ENCODE data around the gene ADCY6.

Gene ADCY6

DNA sequence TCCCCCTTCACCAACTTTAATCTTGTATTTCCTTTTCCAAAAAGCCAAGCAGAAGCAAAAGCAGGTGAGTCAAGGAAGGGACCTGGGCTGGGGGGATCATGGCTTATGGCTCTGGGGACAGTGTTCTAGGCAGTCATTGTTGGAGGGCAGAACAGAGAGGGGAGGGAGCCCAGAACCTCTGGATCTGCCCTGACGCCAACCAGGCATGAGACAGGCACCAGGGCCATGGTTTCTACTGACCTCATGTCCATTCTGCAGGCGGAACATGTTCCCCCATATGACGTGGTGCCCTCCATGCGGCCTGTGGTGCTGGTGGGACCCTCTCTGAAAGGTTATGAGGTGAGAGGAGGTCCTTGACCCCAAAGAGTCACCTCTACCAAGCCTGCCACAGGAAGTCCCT is 36.0 kb upstream of the ADCY6 start:
- 93 to 97% methylated on average over 4 of the region's 4 CpGs for WGBS, 2 experiments
- H3K27ac ChIP-seq (ENCODE audit: insufficient read depth, low read depth, low read length, poor library complexity, severe bottlenecking): no peak overlapping the region
- peaks cover 31% of the 10 kb centered on the region for H3K36me3 ChIP-seq (ENCODE audit: control insufficient read depth, insufficient read depth, low read length)
- no peaks in the 10 kb centered on the region for H3K9me3 ChIP-seq (ENCODE audit: control insufficient read depth, low read length)
- H3K4me3 ChIP-seq (ENCODE audit: insufficient read depth, low read depth, low read length): no peak overlapping the region
- no peaks in the 10 kb centered on the region for H3K27me3 ChIP-seq (ENCODE audit: control insufficient read depth, insufficient read depth, low read length, poor library complexity, severe bottlenecking)
- peaks cover 8% of the 10 kb centered on the region for H3K4me1 ChIP-seq (ENCODE audit: control insufficient read depth, insufficient read depth, low read length)

- Histone ChIP-seq H3K4me3 (ENCODE audit: insufficient read depth, low read depth, low read length) (no peak overlapping the region), H3K9me3 (ENCODE audit: control insufficient read depth, low read length) (no peaks in the 10 kb centered on the region), H3K27ac (ENCODE audit: insufficient read depth, low read depth, low read length, poor library complexity, severe bottlenecking) (no peak overlapping the region), H3K36me3 (ENCODE audit: control insufficient read depth, insufficient read depth, low read length) (peaks cover 28% of the 10 kb centered on the region), H3K4me1 (ENCODE audit: control insufficient read depth, insufficient read depth, low read length) (peaks cover 16% of the 10 kb centered on the region), H3K27me3 (ENCODE audit: control insufficient read depth, insufficient read depth, low read length, poor library complexity, severe bottlenecking) (no peaks in the 10 kb centered on the region)
- WGBS, 2 experiments: 85 to 86% methylated on average over 12 of the region's 12 CpGs
Measured at GRCh38 chr12:48824112-48824511, 35.2 kb upstream of the ADCY6 start.

DNA sequence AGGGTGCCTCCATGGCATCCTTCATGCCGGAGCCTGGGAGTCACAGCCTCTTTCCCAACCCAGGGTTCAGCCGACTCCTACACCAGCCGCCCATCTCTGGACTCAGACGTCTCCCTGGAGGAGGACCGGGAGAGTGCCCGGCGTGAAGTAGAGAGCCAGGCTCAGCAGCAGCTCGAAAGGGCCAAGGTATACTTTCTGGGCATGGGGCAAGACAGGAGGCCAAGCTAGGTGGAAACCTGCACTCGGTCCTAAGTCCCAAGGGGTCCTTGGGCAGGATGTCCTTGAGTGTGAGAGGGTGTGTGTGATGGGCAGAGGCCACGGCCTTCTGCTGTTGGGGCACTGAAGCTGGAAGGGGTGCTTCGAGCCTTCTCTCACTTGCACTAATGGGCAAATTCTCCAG is 34.4 kb upstream of the ADCY6 start:
- WGBS, 2 experiments: 92 to 95% methylated on average over 11 of the region's 11 CpGs

GRCh38 chr12:48822711-48823110 is 33.8 kb upstream of the ADCY6 start:
- Histone ChIP-seq H3K4me1 (ENCODE audit: control insufficient read depth, insufficient read depth, low read length) (peaks cover 16% of the 10 kb centered on the region), H3K27ac (ENCODE audit: insufficient read depth, low read depth, low read length, poor library complexity, severe bottlenecking) (no peak overlapping the region), H3K36me3 (ENCODE audit: control insufficient read depth, insufficient read depth, low read length) (peaks cover 21% of the 10 kb centered on the region), H3K27me3 (ENCODE audit: control insufficient read depth, insufficient read depth, low read length, poor library complexity, severe bottlenecking) (peaks cover 4% of the 10 kb centered on the region), H3K4me3 (ENCODE audit: insufficient read depth, low read depth, low read length) (no peak overlapping the region), H3K9me3 (ENCODE audit: control insufficient read depth, low read length) (no peaks in the 10 kb centered on the region)
- 98 to 100% methylated on average over 1 to 2 of the region's 2 CpGs for WGBS, 2 experiments

More for the DNA sequence above, 34.4 kb upstream of the ADCY6 start:
- Histone ChIP-seq H3K9me3 (ENCODE audit: control insufficient read depth, low read length) (no peaks in the 10 kb centered on the region), H3K36me3 (ENCODE audit: control insufficient read depth, insufficient read depth, low read length) (peaks cover 27% of the 10 kb centered on the region), H3K27ac (ENCODE audit: insufficient read depth, low read depth, low read length, poor library complexity, severe bottlenecking) (no peak overlapping the region), H3K4me1 (ENCODE audit: control insufficient read depth, insufficient read depth, low read length) (peaks cover 16% of the 10 kb centered on the region), H3K27me3 (ENCODE audit: control insufficient read depth, insufficient read depth, low read length, poor library complexity, severe bottlenecking) (no peaks in the 10 kb centered on the region), H3K4me3 (ENCODE audit: insufficient read depth, low read depth, low read length) (no peak overlapping the region)

DNA sequence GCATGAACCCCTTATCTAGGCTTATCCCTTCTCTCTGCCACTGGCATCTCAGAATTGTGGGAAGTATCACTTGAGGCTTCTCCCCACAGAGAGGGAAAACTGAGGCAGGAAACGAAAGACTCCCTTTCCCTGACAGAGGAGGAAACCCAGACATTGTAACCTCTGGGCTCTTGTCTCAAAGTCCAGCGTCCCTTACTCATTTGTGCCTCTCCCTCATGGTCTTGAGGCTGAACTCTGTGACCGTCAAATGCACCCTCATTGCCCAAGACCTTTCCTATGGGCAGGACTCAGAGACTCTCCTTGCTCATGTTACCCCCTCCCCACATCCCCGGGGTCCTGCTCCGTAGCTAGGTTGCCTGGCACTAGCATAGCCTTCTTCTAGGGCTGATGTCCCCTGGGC is 33.2 kb upstream of the ADCY6 start:
- Histone ChIP-seq H3K9me3 (ENCODE audit: control insufficient read depth, low read length) (no peaks in the 10 kb centered on the region), H3K4me3 (ENCODE audit: insufficient read depth, low read depth, low read length) (no peak overlapping the region), H3K4me1 (ENCODE audit: control insufficient read depth, insufficient read depth, low read length) (peaks cover 16% of the 10 kb centered on the region), H3K27me3 (ENCODE audit: control insufficient read depth, insufficient read depth, low read length, poor library complexity, severe bottlenecking) (peaks cover 10% of the 10 kb centered on the region), H3K27ac (ENCODE audit: insufficient read depth, low read depth, low read length, poor library complexity, severe bottlenecking) (no peak overlapping the region), H3K36me3 (ENCODE audit: control insufficient read depth, insufficient read depth, low read length) (peaks cover 16% of the 10 kb centered on the region)
- WGBS, 2 experiments: 86 to 87% methylated on average over 5 of the region's 5 CpGs

DNA sequence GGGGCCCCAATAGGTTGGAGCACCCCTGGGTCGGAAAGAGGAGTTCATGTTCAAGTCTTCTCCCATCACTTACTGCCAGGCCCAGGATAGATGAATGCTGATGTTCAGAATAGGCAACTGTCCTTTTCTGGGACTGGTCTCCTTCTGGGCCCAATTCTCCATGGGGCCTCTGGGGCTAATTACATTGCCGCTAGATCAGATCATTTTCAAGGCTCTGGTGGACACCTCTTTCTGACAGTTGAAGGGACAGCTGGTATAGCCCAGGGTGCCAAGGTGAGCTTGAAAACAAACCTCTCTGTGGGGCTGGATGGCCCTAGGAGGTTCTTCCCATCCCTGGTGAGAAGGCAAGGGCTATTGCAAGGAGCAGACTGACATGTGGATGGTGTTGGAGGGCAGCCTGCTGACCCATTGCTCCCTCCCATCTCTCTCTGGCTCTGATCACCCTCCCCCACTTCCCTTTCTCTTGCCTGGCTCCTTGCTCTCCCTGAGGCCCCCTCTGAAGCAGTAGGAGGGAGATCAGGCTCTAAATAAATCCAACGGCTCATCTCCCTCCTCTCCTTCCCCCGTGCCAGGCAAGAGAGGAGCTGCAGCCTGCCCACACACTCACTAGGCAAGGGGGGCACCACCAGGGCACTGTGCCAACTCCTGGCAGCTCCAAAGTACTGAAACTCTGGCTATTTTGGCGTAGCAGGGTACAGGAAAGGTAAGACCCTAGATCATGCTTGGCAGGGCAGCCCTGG is 31.3 kb upstream of the ADCY6 start:
- peaks cover 23% of the 10 kb centered on the region for H3K27me3 ChIP-seq (ENCODE audit: control insufficient read depth, insufficient read depth, low read length, poor library complexity, severe bottlenecking)
- 74 to 77% methylated on average over 5 of the region's 5 CpGs for WGBS, 2 experiments
- peak overlapping the region; percentile 76 for H3K4me3 ChIP-seq (ENCODE audit: insufficient read depth, low read depth, low read length)
- no peaks in the 10 kb centered on the region for H3K9me3 ChIP-seq (ENCODE audit: control insufficient read depth, low read length)
- no peak overlapping the region for H3K27ac ChIP-seq (ENCODE audit: insufficient read depth, low read depth, low read length, poor library complexity, severe bottlenecking)
- peaks cover 25% of the 10 kb centered on the region for H3K4me1 ChIP-seq (ENCODE audit: control insufficient read depth, insufficient read depth, low read length)
- H3K36me3 ChIP-seq (ENCODE audit: control insufficient read depth, insufficient read depth, low read length): peaks cover 3% of the 10 kb centered on the region

DNA sequence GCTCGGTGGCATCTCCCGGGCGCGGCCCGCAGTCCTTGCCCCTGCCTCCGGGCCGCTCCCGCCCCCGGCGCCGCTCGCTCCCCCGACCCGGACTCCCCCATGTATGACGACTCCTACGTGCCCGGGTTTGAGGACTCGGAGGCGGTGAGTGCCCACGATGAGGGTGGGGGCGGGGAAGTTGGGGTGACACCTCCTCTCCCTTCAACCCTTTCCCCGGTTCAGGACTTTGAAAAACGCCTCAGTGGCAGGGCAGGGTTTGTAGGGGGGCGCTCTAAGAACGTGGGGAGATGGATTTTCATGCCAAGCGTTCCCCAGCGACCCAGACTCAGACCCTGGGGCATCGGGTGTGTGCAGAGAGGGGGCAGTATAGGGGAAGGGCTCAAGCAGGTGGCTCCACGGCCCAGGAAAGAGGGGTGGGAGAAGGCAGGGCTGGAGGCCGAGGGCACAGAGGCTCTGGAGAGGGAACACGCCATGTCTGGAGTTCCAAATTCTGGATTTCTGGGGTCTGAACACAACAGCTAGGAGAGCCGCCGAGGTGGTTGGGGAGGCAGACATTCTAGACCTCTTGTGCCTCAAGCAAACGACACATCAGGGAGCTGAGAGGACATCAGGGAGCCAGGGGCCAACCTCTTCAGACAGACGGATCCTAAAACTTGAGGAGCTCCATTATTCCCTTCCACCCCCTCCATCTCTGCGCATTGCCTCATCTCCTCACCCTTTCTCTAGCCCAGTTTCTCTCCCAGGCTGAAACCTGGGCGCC is 30.1 kb upstream of the ADCY6 start:
- Histone ChIP-seq H3K4me3 (ENCODE audit: insufficient read depth, low read depth, low read length) (peak overlapping the region; percentile 76), H3K27ac (ENCODE audit: insufficient read depth, low read depth, low read length, poor library complexity, severe bottlenecking) (no peak overlapping the region), H3K4me1 (ENCODE audit: control insufficient read depth, insufficient read depth, low read length) (peaks cover 29% of the 10 kb centered on the region), H3K36me3 (ENCODE audit: control insufficient read depth, insufficient read depth, low read length) (no peaks in the 10 kb centered on the region), H3K9me3 (ENCODE audit: control insufficient read depth, low read length) (no peaks in the 10 kb centered on the region), H3K27me3 (ENCODE audit: control insufficient read depth, insufficient read depth, low read length, poor library complexity, severe bottlenecking) (peaks cover 26% of the 10 kb centered on the region)
- WGBS, 2 experiments: 11% methylated on average over 37 of the region's 37 CpGs

DNA sequence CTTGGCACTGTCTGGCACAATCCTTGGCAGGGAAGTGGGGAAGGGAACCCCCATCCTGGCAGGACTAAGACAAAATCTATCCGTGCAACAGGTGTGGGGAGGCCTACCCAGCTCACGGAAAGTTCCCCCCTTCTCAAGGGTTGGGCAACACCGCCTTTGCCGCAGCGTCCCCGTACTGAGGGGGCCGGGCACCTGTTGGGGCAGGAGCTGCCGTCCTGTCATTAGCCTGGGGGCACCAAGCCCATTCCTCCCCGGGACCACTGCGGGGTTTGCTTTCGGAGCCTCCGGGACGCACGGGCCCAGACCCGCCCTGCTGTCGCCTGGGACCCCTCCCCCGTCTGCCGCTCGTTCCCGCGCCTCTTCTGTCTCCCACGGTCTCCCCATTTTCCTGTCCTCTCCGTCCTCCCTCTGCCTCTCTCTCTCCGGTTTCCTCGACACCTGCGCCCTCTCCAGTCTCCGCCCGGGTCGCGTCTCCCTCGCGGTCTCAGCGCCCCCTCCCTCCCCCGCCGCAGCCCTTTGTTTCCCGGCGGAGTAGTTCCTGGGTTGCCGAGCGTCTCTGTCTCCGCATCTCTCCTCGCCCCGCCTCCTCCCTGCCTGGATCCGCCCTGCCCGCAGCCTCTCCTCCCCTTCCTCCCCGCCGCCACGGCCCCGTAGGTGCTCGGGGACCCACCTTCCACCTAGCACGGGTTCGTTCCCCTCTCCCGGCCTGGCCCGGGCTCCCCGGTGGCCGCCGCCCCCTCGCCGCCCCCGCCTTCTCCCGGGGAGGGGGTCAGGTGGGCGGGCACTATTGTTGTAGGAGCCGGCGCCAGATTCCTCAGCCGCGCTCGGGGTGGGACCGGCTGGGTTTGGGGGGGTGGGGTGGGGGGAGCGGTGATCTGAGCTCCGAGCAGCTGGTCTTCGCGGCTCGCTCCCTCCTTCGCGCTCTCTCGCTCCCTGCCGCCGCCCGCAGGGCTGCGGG is 29.3 kb upstream of the ADCY6 start, which contains the start of gene CACNB3:
Gene CACNB3 (plus strand): TSS at position 624 of the 958 bp plus-strand sequence. CDS start 434 bp downstream, outside the sequence.
- H3K4me3 ChIP-seq (ENCODE audit: insufficient read depth, low read depth, low read length): peak within 1 kb of the TSS; percentile 76
- peaks cover 38% of the 10 kb centered on the region for H3K4me1 ChIP-seq (ENCODE audit: control insufficient read depth, insufficient read depth, low read length)
- peak within 1 kb of the TSS; percentile 32 for H3K27ac ChIP-seq (ENCODE audit: insufficient read depth, low read depth, low read length, poor library complexity, severe bottlenecking)
- WGBS, 2 experiments: 0 to 1% methylated on average over 79 of the region's 79 CpGs
- no peaks in the 10 kb centered on the region for H3K36me3 ChIP-seq (ENCODE audit: control insufficient read depth, insufficient read depth, low read length)
- H3K9me3 ChIP-seq (ENCODE audit: control insufficient read depth, low read length): no peaks in the 10 kb centered on the region
- peaks cover 26% of the 10 kb centered on the region for H3K27me3 ChIP-seq (ENCODE audit: control insufficient read depth, insufficient read depth, low read length, poor library complexity, severe bottlenecking)

DNA sequence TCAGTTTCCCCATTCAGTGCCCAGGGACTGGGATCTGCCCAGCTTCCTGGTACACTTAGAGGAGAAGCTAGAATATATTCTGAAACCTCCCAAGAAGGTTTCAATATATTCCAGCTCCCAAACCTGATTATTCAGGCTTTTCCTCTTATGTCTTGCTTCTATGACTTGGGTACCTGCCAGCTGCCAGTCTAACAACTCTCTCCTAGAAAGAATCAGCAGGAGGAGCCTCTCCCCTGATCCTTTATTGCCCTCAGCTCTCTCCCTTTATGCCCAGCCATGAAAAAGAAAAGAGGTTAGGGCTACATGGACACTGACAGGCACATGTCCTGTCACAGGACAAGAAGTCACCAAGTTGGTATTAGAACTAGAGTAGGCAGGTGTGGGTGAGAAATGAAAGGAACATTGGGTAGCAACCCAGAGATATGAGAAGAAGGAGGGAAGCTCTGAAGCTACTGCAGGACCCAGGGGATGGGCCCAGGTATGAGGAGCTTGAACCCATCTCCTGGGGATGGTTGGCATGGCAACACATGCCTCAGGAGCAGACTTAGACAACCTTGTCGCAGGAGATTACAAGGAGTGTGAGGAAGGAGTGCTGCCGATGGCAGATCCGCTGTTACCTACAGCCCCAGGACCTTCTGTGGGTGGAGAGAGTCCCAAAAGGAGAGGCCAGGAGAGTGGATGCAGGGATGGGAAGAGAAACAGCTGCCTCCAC is 27.4 kb upstream of the ADCY6 start:
- 63 to 76% methylated on average over 3 of the region's 3 CpGs for WGBS, 2 experiments
- H3K36me3 ChIP-seq (ENCODE audit: control insufficient read depth, insufficient read depth, low read length): no peaks in the 10 kb centered on the region
- no peak overlapping the region for H3K27ac ChIP-seq (ENCODE audit: insufficient read depth, low read depth, low read length, poor library complexity, severe bottlenecking)
- H3K4me3 ChIP-seq (ENCODE audit: insufficient read depth, low read depth, low read length): peak overlapping the region; percentile 78
- H3K4me1 ChIP-seq (ENCODE audit: control insufficient read depth, insufficient read depth, low read length): peaks cover 54% of the 10 kb centered on the region
- H3K9me3 ChIP-seq (ENCODE audit: control insufficient read depth, low read length): no peaks in the 10 kb centered on the region
- peaks cover 26% of the 10 kb centered on the region for H3K27me3 ChIP-seq (ENCODE audit: control insufficient read depth, insufficient read depth, low read length, poor library complexity, severe bottlenecking)
